ENCODE data around the gene NRCAM. TPM values are rescaled to one million over a fixed set of nuclear protein-coding genes. Genes with fewer than 3 reads are reported as not detected.
"Not testable (repeated sequence)": the region's sequence is repeated elsewhere in the genome, so short reads cannot be mapped to it uniquely, and the experiment has no call there.

The NRCAM gene
- total RNA-seq, result 143 TPM

GRCh38 chr7:108455998-108456677 lies at the start of gene NRCAM:
NRCAM (minus strand) TSS chr7:108456436; CDS start chr7:108240064, 216,372 bp downstream.
- DNase-seq (ENCODE audit: low spot score in 2 of 2) (peak; percentile 79 to 81), FAIRE-seq (no peak)

- not testable (repeated sequence) for FAIRE-seq
These were observed 48.3 kb upstream of the NRCAM start for GRCh38 chr7:108504576-108504975.

GRCh38 chr7:108503112-108504026 lies 47.1 kb upstream of the NRCAM start:
- FAIRE-seq, result no peak
- DNase-seq (ENCODE audit: low spot score in 2 of 2), result no peak

More at GRCh38 chr7:108504576-108504975, 48.3 kb upstream of the NRCAM start:
- DNase-seq (ENCODE audit: low spot score in 2 of 2), result not testable (repeated sequence)

GRCh38 chr7:108499566-108499965 lies 43.3 kb upstream of the NRCAM start:
- DNase-seq (ENCODE audit: low spot score in 2 of 2) (no peak), FAIRE-seq (no peak)

GRCh38 chr7:108498481-108498880 lies 42.2 kb upstream of the NRCAM start:
- DNase-seq (ENCODE audit: low spot score in 2 of 2) (no peak), FAIRE-seq (no peak)

- FAIRE-seq, result peak; percentile 28
- peak; percentile 6 to 38 for DNase-seq (ENCODE audit: low spot score in 2 of 2)
These were observed 41.0 kb upstream of the NRCAM start for GRCh38 chr7:108497082-108497725.

GRCh38 chr7:108492742-108493141 lies 36.5 kb upstream of the NRCAM start:
- DNase-seq (ENCODE audit: low spot score in 2 of 2) (no peak), FAIRE-seq (no peak)

- FAIRE-seq (no peak), DNase-seq (ENCODE audit: low spot score in 2 of 2) (no peak)
These were observed 32.7 kb upstream of the NRCAM start for GRCh38 chr7:108488768-108489538.

GRCh38 chr7:108487646-108488045 lies 31.4 kb upstream of the NRCAM start:
- FAIRE-seq (peak; percentile 8), DNase-seq (ENCODE audit: low spot score in 2 of 2) (no peak)

- no peak for DNase-seq (ENCODE audit: low spot score in 2 of 2)
- peak; percentile 44 for FAIRE-seq
These were observed 30.2 kb upstream of the NRCAM start for GRCh38 chr7:108486291-108486966.

GRCh38 chr7:108484137-108484536 lies 27.9 kb upstream of the NRCAM start:
- DNase-seq (ENCODE audit: low spot score in 2 of 2) (no peak), FAIRE-seq (no peak)

- DNase-seq (ENCODE audit: low spot score in 2 of 2) (no peak), FAIRE-seq (no peak)
These were observed 24.1 kb upstream of the NRCAM start for GRCh38 chr7:108480311-108480710.

- FAIRE-seq, result peak; percentile 39
- no peak for DNase-seq (ENCODE audit: low spot score in 2 of 2)
These were observed 23.5 kb upstream of the NRCAM start for GRCh38 chr7:108479751-108480150.

GRCh38 chr7:108479118-108479517 lies 22.9 kb upstream of the NRCAM start:
- FAIRE-seq (no peak), DNase-seq (ENCODE audit: low spot score in 2 of 2) (no peak)

GRCh38 chr7:108468246-108468645 lies 12.0 kb upstream of the NRCAM start:
- no peak for FAIRE-seq

GRCh38 chr7:108467391-108467790 lies 11.2 kb upstream of the NRCAM start:
- FAIRE-seq (no peak), DNase-seq (ENCODE audit: low spot score in 2 of 2) (no peak)

More at GRCh38 chr7:108468246-108468645, 12.0 kb upstream of the NRCAM start:
- DNase-seq (ENCODE audit: low spot score in 2 of 2), result no peak

- FAIRE-seq; DNase-seq (ENCODE audit: low spot score in 2 of 2): not testable (repeated sequence)
These were observed 10.1 kb upstream of the NRCAM start for GRCh38 chr7:108466322-108466721.

- DNase-seq (ENCODE audit: low spot score in 2 of 2) (no peak), FAIRE-seq (no peak)
These were observed 8.5 kb upstream of the NRCAM start for GRCh38 chr7:108464743-108465142.

- FAIRE-seq (no peak), DNase-seq (ENCODE audit: low spot score in 2 of 2) (no peak)
These were observed 7.4 kb upstream of the NRCAM start for GRCh38 chr7:108463613-108464012.

GRCh38 chr7:108461840-108462239 lies 5.6 kb upstream of the NRCAM start:
- DNase-seq (ENCODE audit: low spot score in 2 of 2) (no peak), FAIRE-seq (no peak)
